AG09309 (cell line): ENCODE results near the gene NR3C1.

Experiments
- DNase-seq: peaks from one replicate; pipeline ENCODE4 v3.0.0-alpha.2; 2010; ENCODE audit warnings: low read depth
- H3K4me3 ChIP-seq: 2 replicates; pipeline ENCODE4 v1.5.1; 2011; ENCODE audit warnings: mild to moderate bottlenecking, low read depth, low read length, moderate library complexity; ENCODE audit not compliant: control insufficient read depth
- CTCF ChIP-seq: IDR thresholded peaks from 2 replicates; pipeline ENCODE4 v1.5.1; 2011; ENCODE audit warnings: mild to moderate bottlenecking, low read depth, low read length, inconsistent platforms; ENCODE audit not compliant: insufficient read depth, control insufficient read depth; ENCODE audit errors: missing control alignments

NR3C1 gene

GRCh38 chr5:143443330-143443729 is 39.8 kb upstream of the NR3C1 start:
- no peak for DNase-seq
- TF ChIP-seq CTCF, result no peak
- H3K4me3 ChIP-seq, result no peak overlapping the region

- H3K4me3 ChIP-seq, result no peak overlapping the region
- no peak for DNase-seq
- no peak for TF ChIP-seq CTCF
Measured at GRCh38 chr5:143442385-143442784, 38.9 kb upstream of the NR3C1 start.

- DNase-seq, result no peak
Measured at GRCh38 chr5:143440448-143441115, 37.1 kb upstream of the NR3C1 start.

GRCh38 chr5:143437666-143438273 is 34.3 kb upstream of the NR3C1 start:
- no peak overlapping the region for H3K4me3 ChIP-seq
- no peak for DNase-seq
- no peak for TF ChIP-seq CTCF

More at GRCh38 chr5:143440448-143441115, 37.1 kb upstream of the NR3C1 start:
- no peak for TF ChIP-seq CTCF
- no peak overlapping the region for H3K4me3 ChIP-seq

- no peak for DNase-seq
- H3K4me3 ChIP-seq, result no peak overlapping the region
- TF ChIP-seq CTCF, result no peak
Measured at GRCh38 chr5:143436871-143437270, 33.4 kb upstream of the NR3C1 start.

GRCh38 chr5:143435210-143435657 is 31.7 kb upstream of the NR3C1 start:
- DNase-seq, result no peak
- no peak overlapping the region for H3K4me3 ChIP-seq
- no peak for TF ChIP-seq CTCF
